GM12878 (cell line): ENCODE measurements around the gene PCSK9. TPM values are rescaled to one million over a fixed set of nuclear protein-coding genes. Genes with fewer than 3 reads are reported as not detected.

Source experiments
- ATAC-seq: fragments of 200-7000 bp; cut with Tn5 transposase; 3 replicates; pipeline ENCODE4 v1.9.1; 2020; ENCODE audit warnings: mild to moderate bottlenecking, moderate library complexity
- BruUV-seq: library from RNA; stranded (reverse); fragments of 400-500 nt; replicated peaks from 2 replicates; lab custom pipeline; 2021; lab: Mats Ljungman, UMichigan
- CTCF ChIA-PET: fragments of 300-600 bp; sonication (Branson Sonifier 250); formaldehyde crosslinking; extraction: SDS; loops from one replicate; lab custom pipeline; 2021; ENCODE audit warnings: inconsistent platforms; lab: Yijun Ruan, JAX
- POLR2A ChIA-PET: fragments of 350-600 bp; formaldehyde crosslinking; extraction: SDS; loops from one replicate; lab custom pipeline; 2021; ENCODE audit warnings: inconsistent platforms; lab: Charles Lee
- RAD21 ChIA-PET: fragments of 300-600 bp; sonication (Branson Sonifier 250); formaldehyde crosslinking; loops from one replicate; lab custom pipeline; 2023; ENCODE audit warnings: antibody characterized with exemption; ENCODE audit not compliant: unreplicated experiment; lab: Charles Lee
- SMC1A ChIA-PET: fragments of 300-600 bp; sonication (Branson Sonifier 250); formaldehyde crosslinking; loops from one replicate; lab custom pipeline; 2023; ENCODE audit not compliant: unreplicated experiment, uncharacterized antibody; lab: Charles Lee
- DNase-seq: peaks from one replicate; pipeline ENCODE4 v3.0.0-alpha.2; 2011; ENCODE audit warnings: low read depth, low spot score
- FAIRE-seq: peaks from 3 replicates; lab custom pipeline; 2011; peaks lifted over from hg19 to GRCh38; lab: Jason Lieb, UNC
- H2AFZ ChIP-seq: 2 replicates; pipeline ENCODE4 v1.6.0; 2011; ENCODE audit warnings: low read depth, low read length, control low read depth; ENCODE audit not compliant: control insufficient read depth
- H3K27ac ChIP-seq: 2 replicates; pipeline ENCODE4 v1.5.1; 2011; ENCODE audit warnings: control low read depth; ENCODE audit not compliant: control insufficient read depth, insufficient read depth
- H3K27me3 ChIP-seq, 2 experiments: replicated peaks in 1 of 2; 2 replicates each; pipeline versions ENCODE4 v1.6.0 to v1.6.1; 2011; ENCODE audit warnings: low read length in 1 of 2; ENCODE audit not compliant: control insufficient read depth in 2 of 2, insufficient read depth in 2 of 2
- H3K36me3 ChIP-seq, 2 experiments: 2 replicates each; pipeline ENCODE4 v1.5.1; 2011; ENCODE audit warnings: low read length in 1 of 2; ENCODE audit not compliant: control insufficient read depth in 2 of 2, insufficient read depth in 2 of 2
- H3K4me1 ChIP-seq: 2 replicates; pipeline ENCODE4 v1.6.1; 2011; ENCODE audit warnings: mild to moderate bottlenecking, low read length, moderate library complexity, mixed read lengths; ENCODE audit not compliant: control insufficient read depth, insufficient read depth
- H3K4me2 ChIP-seq: 2 replicates; pipeline ENCODE4 v1.6.0; 2011; ENCODE audit warnings: control low read depth; ENCODE audit not compliant: control insufficient read depth, insufficient read depth
- H3K4me3 ChIP-seq: fragments of 200-600 bp; sonication (generic); 2 replicates; pipeline ENCODE4 v1.5.1; 2016
- H3K79me2 ChIP-seq: 2 replicates; pipeline ENCODE4 v1.6.0; 2011; ENCODE audit warnings: low read length; ENCODE audit not compliant: control insufficient read depth, insufficient read depth
- H3K9ac ChIP-seq: 2 replicates; pipeline ENCODE4 v1.8.0; 2011; ENCODE audit warnings: low read length, control low read depth, mixed read lengths; ENCODE audit not compliant: control insufficient read depth, insufficient read depth
- H3K9me3 ChIP-seq: replicated peaks from 3 replicates; pipeline ENCODE4 v1.5.1; 2011; ENCODE audit warnings: mild to moderate bottlenecking, low read length; ENCODE audit not compliant: control insufficient read depth, insufficient read depth
- H4K20me1 ChIP-seq: 2 replicates; pipeline ENCODE4 v1.6.0; 2011; ENCODE audit not compliant: control insufficient read depth, insufficient read depth
- ATF7 ChIP-seq: fragments of 450-650 bp; IDR thresholded peaks from 2 replicates; pipeline ENCODE4 v1.6.1; 2016; ENCODE audit warnings: low read depth, mild to moderate bottlenecking
- BHLHE40 ChIP-seq, 2 experiments: fragments of 450-650 bp in 1 of 2; IDR thresholded peaks; 2 replicates each; pipeline ENCODE4 v1.6.1; 2011 to 2017; ENCODE audit warnings: low read depth in 2 of 2, borderline replicate concordance in 1 of 2, improper control_type of control experiment in 1 of 2, low read length in 1 of 2, mild to moderate bottlenecking in 1 of 2
- CBX5 ChIP-seq: sonication (generic); IDR thresholded peaks from 2 replicates; pipeline ENCODE4 v1.6.1; 2016; ENCODE audit warnings: low read depth, moderate library complexity, mild to moderate bottlenecking, inconsistent platforms
- CREM ChIP-seq: IDR thresholded peaks from 2 replicates; pipeline ENCODE4 v1.6.1; 2014; ENCODE audit warnings: antibody characterized with exemption, low read depth
- ESRRA ChIP-seq: IDR thresholded peaks from 2 replicates; pipeline ENCODE4 v1.6.1; 2012; ENCODE audit warnings: mild to moderate bottlenecking, low read length, improper control_type of control experiment
- HDGF ChIP-seq: fragments of 450-650 bp; IDR thresholded peaks from 2 replicates; pipeline ENCODE4 v1.6.1; 2016; ENCODE audit warnings: antibody characterized with exemption
- KAT2A ChIP-seq: conservative IDR thresholded peaks from 2 replicates; pipeline ENCODE4 v1.6.1; 2011; ENCODE audit warnings: low read depth, low read length; ENCODE audit not compliant: control insufficient read depth
- KDM1A ChIP-seq: fragments of 200-600 bp; sonication (generic); IDR thresholded peaks from 2 replicates; pipeline ENCODE4 v1.6.1; 2016; ENCODE audit warnings: borderline replicate concordance
- MEF2A ChIP-seq: IDR thresholded peaks from 2 replicates; pipeline ENCODE4 v1.6.1; 2011; ENCODE audit warnings: low read depth, mild to moderate bottlenecking, low read length, moderate library complexity; ENCODE audit not compliant: insufficient read depth
- MEF2B ChIP-seq: fragments of 450-650 bp; IDR thresholded peaks from 2 replicates; pipeline ENCODE4 v1.6.1; 2018; ENCODE audit warnings: mild to moderate bottlenecking, moderate library complexity; ENCODE audit not compliant: partially characterized antibody, poor library complexity, severe bottlenecking
- MTA2 ChIP-seq: fragments of 450-650 bp; IDR thresholded peaks from 2 replicates; pipeline ENCODE4 v1.6.1; 2016; ENCODE audit warnings: low read depth, mild to moderate bottlenecking, moderate library complexity
- SMC3 ChIP-seq: IDR thresholded peaks from 2 replicates; pipeline ENCODE4 v1.6.1; 2011; ENCODE audit warnings: low read length, improper control_type of control experiment, borderline replicate concordance
- SREBF2 ChIP-seq: IDR thresholded peaks from 2 replicates; pipeline ENCODE4 v1.6.1; 2012; ENCODE audit warnings: mild to moderate bottlenecking, low read length
- ZNF274 ChIP-seq: IDR thresholded peaks from one replicate; pipeline ENCODE4 v1.8.0; 2011; ENCODE audit not compliant: insufficient read length, insufficient read depth
- ZNF592 ChIP-seq: fragments of 450-650 bp; IDR thresholded peaks from 2 replicates; pipeline ENCODE4 v1.6.1; 2017; ENCODE audit warnings: mild to moderate bottlenecking, moderate library complexity
- WGBS: methylation state at CpG from one replicate; pipeline ENCODE4 v1.1.6; 2016; ENCODE audit warnings: low lambda C conversion rate; ENCODE audit not compliant: insufficient replicate concordance, insufficient coverage; ENCODE audit errors: missing lambda C conversion rate; 5-methylcytosine and 5-hydroxymethylcytosine counted together
- in situ Hi-C: fragments of 300-500 bp; cut with MboI; formaldehyde crosslinking; loops from 9 replicates; pipeline ENCODE4 v1.14.3; 2018; ENCODE audit warnings: mixed read lengths
- intact Hi-C: fragments of 100-400 bp; cut with micrococcal nuclease; formaldehyde crosslinking; loops from one replicate; pipeline ENCODE4 v1.14.2; 2022; ENCODE audit not compliant: unreplicated experiment
- polyA plus RNA-seq, 11 experiments: library from polyadenylated mRNA; depleted of rRNA in 4 of 11; unstranded in 6 of 11; stranded (reverse) in 5 of 11; fragments of >200 nt; fragmentation: Nextera tagmentation in 4 of 11; fragmentation: Illumina TruSeq in 1 of 11; extraction: Ambion mirVana in 4 of 11; extraction: Trizol in 1 of 11; gene quantifications; 1 replicate in 1 of 11; 2 replicates in 10 of 11; pipeline versions ENCODE4 v1.2.1 to v1.2.3, GENCODE V29; 2011 to 2016; ENCODE audit warnings: inconsistent platforms in 2 of 11, missing spikeins in 2 of 11, low read depth in 1 of 11
- total RNA-seq, 4 experiments: library from RNA; depleted of rRNA in 3 of 4; stranded (reverse); fragments of >200 nt in 3 of 4; fragmentation: Illumina TruSeq in 1 of 4; extraction: Trizol in 1 of 4; gene quantifications; 2 replicates each; pipeline versions ENCODE4 v1.2.1 to v1.2.3, GENCODE V29; 2013 to 2021
- TF ChIP-seq, protein P1 (sequence below): fragments of 450-650 bp; IDR thresholded peaks from 2 replicates; pipeline ENCODE4 v1.6.1; 2017; ENCODE audit warnings: low read depth, mild to moderate bottlenecking, moderate library complexity
- TF ChIP-seq, protein P2 (sequence below): IDR thresholded peaks from 2 replicates; pipeline ENCODE4 v1.6.1; 2011; ENCODE audit warnings: borderline replicate concordance, low read depth, mild to moderate bottlenecking, moderate library complexity, low read length; ENCODE audit not compliant: insufficient read depth, poor library complexity, severe bottlenecking

PCSK9 gene
- total and polyA plus RNA-seq, 10 of the 15 experiments (the other 5 are each of a cell fraction or from before 2014, with no cell fraction given), result 0.03 to 0.15 TPM; not detected in 8

- Histone ChIP-seq H2AFZ (no peak overlapping the region), H3K9ac (no peak overlapping the region), H3K79me2 (no peaks in the 10 kb centered on the region), H3K36me3 (no peaks in the 10 kb centered on the region), H3K4me2 (no peak overlapping the region), H4K20me1 (no peaks in the 10 kb centered on the region; the same call in 1 of the 2 replicates), H3K27ac (no peak overlapping the region), H3K4me1 (no peaks in the 10 kb centered on the region), H3K27me3 (peaks cover 4 to 8% of the 10 kb centered on the region in 2 experiments), H3K9me3 (no peaks in the 10 kb centered on the region), H3K4me3 (no peak overlapping the region)
- ChIA-PET POLR2A (no interaction called here), RAD21 (no interaction called here), SMC1A (interaction anchor here (0.8 kb wide), 1 partner anchor 133 kb away, joined by 3 read pairs; no protein-coding TSS in a partner anchor), CTCF (no interaction called here)
- DNase-seq, result no peak
- intact Hi-C loops, result no loop called here
- 35% methylated on average over 47 of the region's 49 CpGs for WGBS
- ATAC-seq, result no peak
- in situ Hi-C loops, result no loop called here
- no TSS peak for BruUV-seq
- no peak for FAIRE-seq
- TF ChIP-seq MEF2A (no peak), ATF7 (no peak), BHLHE40 (IDR thresholded peaks at IDR 0.05; ENCODE audit: borderline replicate concordance in 1 of 2, low read depth in 2 of 2, low read length in 1 of 2) (no peak), MEF2B (no peak), MTA2 (no peak), SMC3 (no peak), ESRRA (no peak), SREBF2 (no peak), HDGF (no peak), KDM1A (no peak), CBX5 (no peak), ZNF274 (no peak), CREM (no peak), KAT2A (no peak), ZNF592 (no peak)
- TF ChIP-seq, protein P1, sequence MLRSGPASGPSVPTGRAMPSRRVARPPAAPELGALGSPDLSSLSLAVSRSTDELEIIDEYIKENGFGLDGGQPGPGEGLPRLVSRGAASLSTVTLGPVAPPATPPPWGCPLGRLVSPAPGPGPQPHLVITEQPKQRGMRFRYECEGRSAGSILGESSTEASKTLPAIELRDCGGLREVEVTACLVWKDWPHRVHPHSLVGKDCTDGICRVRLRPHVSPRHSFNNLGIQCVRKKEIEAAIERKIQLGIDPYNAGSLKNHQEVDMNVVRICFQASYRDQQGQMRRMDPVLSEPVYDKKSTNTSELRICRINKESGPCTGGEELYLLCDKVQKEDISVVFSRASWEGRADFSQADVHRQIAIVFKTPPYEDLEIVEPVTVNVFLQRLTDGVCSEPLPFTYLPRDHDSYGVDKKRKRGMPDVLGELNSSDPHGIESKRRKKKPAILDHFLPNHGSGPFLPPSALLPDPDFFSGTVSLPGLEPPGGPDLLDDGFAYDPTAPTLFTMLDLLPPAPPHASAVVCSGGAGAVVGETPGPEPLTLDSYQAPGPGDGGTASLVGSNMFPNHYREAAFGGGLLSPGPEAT, result no peak
- TF ChIP-seq, protein P2, sequence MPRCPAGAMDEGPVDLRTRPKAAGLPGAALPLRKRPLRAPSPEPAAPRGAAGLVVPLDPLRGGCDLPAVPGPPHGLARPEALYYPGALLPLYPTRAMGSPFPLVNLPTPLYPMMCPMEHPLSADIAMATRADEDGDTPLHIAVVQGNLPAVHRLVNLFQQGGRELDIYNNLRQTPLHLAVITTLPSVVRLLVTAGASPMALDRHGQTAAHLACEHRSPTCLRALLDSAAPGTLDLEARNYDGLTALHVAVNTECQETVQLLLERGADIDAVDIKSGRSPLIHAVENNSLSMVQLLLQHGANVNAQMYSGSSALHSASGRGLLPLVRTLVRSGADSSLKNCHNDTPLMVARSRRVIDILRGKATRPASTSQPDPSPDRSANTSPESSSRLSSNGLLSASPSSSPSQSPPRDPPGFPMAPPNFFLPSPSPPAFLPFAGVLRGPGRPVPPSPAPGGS, result no peak
Measured at GRCh38 chr1:55040083-55040932, 960 bp downstream of the PCSK9 start.
